GM19099 (cell line): ENCODE measurements around the gene ITCH.

Source experiments
- POLR2A ChIP-seq: IDR thresholded peaks from 3 replicates; pipeline ENCODE4 v1.6.1; 2011; ENCODE audit warnings: low read depth; ENCODE audit not compliant: insufficient read length; ENCODE audit errors: extremely low read depth

ITCH gene

DNA sequence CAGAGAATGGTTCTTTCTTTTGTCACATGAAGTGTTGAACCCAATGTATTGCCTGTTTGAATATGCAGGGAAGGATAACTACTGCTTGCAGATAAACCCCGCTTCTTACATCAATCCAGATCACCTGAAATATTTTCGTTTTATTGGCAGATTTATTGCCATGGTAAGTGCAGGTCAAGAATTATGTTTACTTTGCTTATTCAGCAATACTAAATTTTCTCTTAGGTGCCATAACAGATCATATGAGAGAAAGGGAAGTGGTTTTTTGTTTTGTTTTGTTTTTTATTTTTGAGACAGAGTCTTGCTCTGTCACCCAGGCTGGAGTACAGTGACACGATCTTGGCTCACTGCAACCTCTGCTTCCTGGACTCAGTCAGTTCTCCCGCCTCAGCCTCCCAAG is 116.6 kb downstream of the ITCH start:
- TF ChIP-seq POLR2A = no peak

DNA sequence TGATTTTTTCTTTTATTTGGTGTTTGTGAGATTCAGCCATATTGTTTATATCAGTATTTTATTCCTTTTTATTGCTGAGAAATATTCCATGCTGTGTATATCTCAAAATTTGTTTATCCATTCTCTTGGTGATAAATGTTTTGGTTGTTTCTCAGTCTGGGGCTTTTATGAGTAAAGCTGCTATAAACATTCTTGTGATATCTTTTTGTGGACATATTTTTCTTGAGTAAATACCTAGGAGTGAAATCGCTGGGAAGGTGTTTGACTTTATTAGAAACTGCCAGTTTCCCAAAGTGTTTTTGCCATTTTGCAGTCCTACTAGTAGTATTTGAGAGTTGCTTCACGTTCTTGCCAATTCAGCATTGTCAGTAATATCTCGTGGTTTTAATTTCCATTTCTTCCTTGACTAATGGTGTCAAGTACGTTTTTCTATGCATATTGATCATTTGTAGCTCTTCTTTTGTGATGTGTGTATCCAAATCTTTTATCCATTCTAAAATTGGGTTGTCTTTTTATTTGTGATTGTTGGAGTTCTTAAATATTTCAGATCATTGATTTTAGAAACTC is 122.1 kb downstream of the ITCH start:
- TF ChIP-seq POLR2A = no peak

DNA sequence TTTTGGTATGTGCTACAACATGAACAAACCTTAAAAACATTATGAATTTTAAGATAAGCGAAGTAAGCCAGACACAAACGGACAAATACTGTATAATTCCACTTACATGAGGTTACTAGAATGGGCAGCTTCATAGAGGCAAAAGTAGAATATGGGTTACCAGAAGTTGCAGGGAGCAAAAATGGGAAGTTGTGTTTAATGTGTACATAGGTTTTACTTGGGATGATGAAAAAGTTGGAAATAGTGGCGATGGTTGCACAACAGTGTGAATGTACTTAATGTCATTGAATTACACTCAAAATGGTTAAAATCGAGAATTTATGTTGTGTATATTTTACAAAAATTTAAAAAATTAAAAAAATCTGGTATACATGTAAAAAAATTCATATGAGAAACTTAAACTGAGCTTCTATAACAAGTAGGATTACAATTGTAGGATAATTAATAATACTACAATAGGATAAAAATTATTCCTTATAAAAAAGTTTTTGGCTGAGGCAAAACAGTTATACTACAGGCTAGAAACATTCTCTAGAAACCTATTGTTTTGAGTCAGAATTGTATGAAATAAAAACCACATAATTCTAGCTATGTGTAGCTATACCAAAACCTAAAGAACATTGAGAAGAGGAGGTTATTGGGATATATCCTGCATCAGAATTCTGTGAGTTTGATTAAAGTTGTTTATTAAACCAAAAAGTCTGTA is 128.3 kb downstream of the ITCH start:
- no peak for TF ChIP-seq POLR2A

DNA sequence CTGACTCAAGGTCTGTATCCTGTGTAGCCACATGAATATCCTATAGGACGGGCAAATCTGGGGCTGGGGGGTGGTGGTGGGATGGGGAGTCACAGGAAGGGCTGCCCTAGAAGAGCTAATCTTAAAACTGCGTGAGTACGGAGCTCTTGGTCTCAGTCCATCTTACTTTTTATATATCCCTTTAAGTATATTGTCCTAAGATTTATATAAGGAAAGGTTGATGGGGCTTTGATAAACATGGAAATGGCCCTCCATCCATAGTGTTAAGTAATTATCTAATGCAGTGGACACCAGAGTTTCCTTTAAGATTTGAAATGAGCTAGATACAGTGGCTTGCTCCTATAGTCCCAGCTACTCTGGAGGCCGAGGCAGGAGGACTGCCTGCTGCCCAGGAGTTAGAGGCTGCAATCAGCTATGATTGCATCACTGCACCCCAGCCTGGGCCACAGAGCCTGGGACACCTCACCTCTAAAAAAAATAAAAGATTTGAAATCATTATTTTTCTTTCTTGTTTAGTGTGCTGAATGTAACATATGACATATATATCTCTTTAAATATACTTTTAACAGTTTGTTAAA is 128.9 kb downstream of the ITCH start:
- no peak for TF ChIP-seq POLR2A

DNA sequence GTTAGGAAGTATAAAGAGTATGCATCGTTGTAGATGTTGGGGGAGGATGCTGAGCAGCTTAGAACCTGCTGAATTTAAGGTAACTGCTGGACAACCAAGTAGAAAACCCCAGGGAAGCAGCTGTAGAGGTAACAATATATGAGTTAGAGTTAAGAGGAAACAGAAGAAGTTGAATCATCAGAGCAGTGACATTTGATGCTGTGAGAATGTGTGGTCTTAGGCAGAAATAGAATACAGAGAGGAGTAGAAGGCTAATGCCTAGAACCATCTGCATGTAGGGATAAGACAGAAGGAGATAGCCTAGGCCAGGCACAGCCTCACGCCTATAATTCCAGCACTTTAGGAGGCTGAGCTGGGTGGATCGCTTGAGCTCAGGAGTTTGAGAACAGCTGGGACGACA is 130.6 kb downstream of the ITCH start:
- no peak for TF ChIP-seq POLR2A

DNA sequence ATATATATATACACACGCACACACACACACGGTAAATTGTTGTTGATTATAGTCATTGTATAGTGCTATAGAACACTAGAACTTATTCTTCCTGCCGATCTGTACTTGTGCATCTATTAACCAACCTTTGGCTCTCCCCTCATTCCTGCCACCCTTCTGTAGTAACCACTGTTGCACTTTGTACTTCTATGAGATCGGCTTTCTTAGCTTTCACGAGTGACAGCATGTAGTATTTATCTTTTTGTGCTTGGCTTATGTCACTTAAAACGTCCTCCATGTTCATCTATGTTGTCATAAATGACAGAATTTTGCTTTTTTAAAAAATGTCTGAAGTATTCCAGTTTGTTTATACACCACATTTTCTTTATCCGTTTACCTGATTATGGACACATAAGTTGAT is 132.2 kb downstream of the ITCH start:
- no peak for TF ChIP-seq POLR2A

DNA sequence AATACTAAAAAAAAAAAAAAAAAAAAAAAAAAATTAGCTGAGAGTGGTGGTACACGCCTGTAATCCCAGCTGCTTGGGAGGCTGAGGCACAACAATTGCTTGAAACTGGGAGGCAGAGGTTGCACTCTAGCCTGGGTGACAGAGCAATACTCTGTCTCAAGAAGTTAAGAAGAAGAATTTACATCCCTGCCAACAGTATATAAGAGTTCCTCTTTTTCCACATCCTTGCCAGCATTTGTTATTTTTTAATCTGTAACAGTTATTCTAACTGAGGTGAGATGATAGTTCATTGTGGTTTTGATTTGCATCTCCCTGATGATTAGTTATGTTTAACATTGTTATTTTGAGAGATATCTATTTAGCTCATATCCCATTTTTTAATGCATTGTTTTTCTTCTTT is 132.8 kb downstream of the ITCH start:
- TF ChIP-seq POLR2A = no peak

DNA sequence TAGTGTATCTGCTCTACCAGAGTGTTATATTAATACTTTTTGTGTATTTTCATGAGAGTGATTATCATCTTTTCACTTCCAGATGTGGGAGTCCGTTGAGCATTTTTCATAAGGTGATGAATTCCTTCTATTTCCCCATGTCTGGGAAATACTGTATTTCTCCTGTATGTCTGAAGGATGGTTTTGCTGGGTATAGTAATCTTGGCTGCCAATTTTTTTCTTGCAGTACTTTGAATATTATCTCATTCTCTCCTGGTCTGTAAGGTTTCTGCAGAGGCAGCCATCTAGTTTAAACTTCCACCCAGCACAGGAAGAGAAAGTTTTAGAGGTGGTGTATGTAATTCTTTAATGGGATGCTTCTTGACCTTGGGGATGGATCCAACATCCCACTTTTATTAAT is 137.8 kb downstream of the ITCH start:
- no peak for TF ChIP-seq POLR2A

DNA sequence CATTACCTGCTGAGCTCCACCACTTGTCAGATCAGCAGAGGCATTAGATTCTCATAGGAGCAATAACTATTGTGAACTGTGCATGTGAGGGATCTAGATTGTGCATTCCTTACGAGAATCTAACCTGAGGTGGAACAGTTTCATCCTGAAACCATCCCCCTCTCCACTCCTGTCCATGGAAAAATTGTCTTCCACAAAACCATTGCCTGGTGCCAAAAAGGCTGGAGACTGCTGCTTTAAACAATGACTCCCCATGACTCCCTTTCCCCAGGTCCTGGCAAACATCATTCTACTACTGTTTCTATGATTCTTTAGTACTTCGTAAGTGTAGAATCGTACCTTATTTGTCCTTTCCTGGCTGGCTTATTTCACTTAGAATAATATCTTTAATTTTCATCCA is 143.4 kb downstream of the ITCH start:
- no peak for TF ChIP-seq POLR2A

DNA sequence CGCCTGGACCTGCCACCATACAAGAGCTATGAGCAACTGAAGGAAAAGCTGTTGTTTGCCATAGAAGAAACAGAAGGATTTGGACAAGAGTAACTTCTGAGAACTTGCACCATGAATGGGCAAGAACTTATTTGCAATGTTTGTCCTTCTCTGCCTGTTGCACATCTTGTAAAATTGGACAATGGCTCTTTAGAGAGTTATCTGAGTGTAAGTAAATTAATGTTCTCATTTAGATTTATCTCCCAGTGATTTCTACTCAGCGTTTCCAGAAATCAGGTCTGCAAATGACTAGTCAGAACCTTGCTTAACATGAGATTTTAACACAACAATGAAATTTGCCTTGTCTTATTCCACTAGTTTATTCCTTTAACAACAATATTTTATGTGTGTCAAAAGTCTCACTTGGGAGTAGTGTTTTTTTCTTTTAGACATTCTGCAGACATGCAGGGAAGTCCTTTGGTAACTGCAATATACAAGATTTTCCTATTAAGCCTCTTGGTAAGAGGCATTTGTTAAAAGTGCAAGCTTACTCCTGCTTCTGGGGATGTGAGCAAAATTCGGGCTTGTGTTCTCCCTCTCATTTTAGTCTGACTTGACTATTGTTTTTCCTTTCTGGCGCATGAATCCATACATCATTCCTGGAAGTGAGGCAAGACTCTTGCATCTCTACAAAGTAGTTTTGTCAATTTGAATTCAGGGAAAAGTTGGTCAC is 144.8 kb downstream of the ITCH start:
- no peak for TF ChIP-seq POLR2A

DNA sequence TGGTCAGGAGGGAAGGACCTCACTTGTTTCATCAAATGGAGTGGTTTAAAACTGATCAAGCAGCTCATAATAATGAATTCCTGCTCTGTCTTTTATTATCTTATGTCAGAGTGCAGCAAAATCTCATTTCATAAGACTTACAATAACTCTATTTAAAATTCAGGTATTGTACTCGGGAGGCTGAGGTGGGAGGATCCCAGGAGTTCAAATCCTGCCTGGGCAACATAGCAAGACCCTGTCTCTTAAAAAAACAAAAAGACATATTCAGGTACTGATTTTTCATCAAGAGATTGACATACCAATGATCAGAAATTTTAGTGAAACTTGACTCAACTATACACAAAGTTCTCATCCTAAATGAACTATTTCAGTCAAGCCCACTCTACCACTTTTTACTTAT is 147.5 kb downstream of the ITCH start:
- no peak for TF ChIP-seq POLR2A

DNA sequence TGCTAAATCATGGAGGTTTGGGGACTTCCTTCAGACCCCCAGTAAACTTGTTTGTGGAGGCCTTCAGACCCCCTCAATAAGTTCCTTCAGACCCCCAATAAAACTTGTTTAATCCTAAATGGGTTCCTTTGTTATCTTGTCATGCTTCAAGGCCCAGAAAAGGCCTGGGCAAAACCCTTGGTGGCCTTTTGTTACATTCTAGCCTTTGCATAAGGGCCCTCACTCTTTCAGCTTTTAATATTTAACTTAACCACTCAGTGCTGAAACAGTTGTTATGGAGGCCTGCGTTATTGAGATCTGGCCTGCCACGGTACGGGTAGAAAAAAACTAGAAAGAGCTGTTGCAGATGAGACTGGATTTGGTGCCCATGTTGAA is 148.8 kb downstream of the ITCH start:
- no peak for TF ChIP-seq POLR2A

DNA sequence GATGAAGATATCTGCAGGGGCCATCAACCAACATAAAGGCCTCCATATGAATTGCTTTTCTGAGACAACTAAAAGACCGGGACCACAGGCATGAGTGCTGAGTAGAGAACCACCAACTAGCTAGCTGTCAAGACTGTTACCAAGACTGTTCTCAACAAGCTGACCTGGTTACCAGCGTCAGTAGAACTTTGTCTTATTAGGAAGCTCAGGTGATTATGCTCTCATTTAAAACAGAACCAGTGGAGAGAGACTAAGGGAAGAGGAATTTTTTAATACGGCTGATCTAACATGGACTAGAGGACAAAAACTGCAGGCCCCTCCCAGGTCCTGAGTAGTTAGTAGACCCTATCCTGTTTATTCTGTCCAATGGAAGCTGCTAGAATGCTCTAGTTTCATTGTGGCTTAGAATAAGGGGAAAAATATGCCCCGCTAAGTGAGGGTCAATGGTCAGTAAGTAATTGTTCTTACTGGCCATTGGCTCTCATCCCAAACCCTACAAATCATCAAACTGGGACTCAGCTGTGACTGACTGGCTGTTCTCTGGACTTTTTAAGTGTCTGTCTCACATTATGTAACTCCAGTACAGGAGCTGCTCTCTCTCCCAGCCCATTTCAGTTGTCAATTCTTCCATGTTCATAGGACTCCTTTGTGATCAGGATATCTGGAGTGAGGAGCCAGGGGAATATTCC is 149.3 kb downstream of the ITCH start:
- TF ChIP-seq POLR2A = no peak

DNA sequence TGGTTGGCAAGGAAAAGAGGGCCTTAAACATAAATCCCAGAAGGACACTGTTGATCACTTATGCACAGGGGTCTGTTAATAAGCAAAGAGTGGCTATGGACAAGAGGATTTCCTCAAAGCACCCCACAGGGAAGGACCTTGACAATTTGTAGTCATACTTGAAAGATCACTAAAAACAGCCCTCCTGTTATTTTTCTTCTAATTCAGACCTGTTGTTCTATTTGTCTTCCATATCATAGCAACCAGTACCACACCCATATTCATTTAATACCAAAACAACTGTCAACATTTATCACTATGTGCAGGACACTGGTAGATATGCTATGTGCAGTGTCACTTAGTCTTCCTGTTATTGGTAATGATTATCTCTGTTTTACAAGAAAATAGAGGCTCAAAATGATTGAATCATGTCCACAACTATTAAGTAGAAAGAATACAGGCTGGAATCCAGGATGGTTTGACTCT is 149.9 kb downstream of the ITCH start:
- no peak for TF ChIP-seq POLR2A

DNA sequence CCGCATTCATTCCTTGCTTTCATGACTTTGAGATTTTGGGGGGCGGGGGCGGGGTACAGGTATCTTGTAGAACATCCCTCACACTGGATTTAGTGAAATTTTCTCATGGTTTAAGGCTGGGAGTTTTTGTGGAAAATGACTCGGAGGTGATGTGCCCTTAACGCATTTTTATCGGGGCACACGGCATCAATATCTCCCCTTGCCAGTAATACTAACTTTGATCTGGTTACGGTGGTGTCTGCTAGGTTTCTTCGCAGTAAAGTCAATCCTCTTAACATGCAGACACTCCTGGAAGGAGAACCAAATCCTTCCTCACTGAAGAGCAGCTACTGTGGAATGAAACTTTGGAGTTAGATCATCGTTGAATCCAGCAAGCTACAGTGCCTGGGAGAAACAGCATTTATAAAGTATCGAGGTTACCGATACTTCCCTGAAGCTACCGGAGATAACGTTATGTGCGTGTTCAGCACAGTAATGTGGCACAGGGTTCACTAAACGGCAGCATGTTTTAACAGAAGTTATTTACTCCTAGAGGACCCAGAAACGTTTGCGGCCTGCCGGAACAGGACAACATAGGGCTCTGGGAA is 151.9 kb downstream of the ITCH start:
- no peak for TF ChIP-seq POLR2A
